Epithelial cell of proximal tubule (primary cell): ENCODE data around the gene DAO. TPM values are rescaled to one million over a fixed set of nuclear protein-coding genes. Genes with fewer than 3 reads are reported as not detected.
"Not testable (repeated sequence)": the region's sequence is repeated elsewhere in the genome, so short reads cannot be mapped to it uniquely, and the experiment has no call there.

Experiments used
- DNase-seq: peaks from one replicate; pipeline ENCODE4 v3.0.0-alpha.2; 2011; ENCODE audit warnings: low read depth
- H3K4me3 ChIP-seq: 2 replicates; pipeline ENCODE4 v1.5.1; 2011; ENCODE audit warnings: low read depth, mild to moderate bottlenecking, low read length
- total RNA-seq: library from RNA; depleted of rRNA; stranded (reverse); fragments of >200 nt; gene quantifications from 2 replicates; pipeline ENCODE4 v1.2.3, GENCODE V29; 2015
- TF ChIP-seq, protein P1 (sequence below): conservative IDR thresholded peaks from 2 replicates; pipeline ENCODE4 v1.5.1; 2012; ENCODE audit warnings: low read depth, mild to moderate bottlenecking, low read length

DAO gene
- total RNA-seq, 1 donor from 2014 or later: not detected

DNA sequence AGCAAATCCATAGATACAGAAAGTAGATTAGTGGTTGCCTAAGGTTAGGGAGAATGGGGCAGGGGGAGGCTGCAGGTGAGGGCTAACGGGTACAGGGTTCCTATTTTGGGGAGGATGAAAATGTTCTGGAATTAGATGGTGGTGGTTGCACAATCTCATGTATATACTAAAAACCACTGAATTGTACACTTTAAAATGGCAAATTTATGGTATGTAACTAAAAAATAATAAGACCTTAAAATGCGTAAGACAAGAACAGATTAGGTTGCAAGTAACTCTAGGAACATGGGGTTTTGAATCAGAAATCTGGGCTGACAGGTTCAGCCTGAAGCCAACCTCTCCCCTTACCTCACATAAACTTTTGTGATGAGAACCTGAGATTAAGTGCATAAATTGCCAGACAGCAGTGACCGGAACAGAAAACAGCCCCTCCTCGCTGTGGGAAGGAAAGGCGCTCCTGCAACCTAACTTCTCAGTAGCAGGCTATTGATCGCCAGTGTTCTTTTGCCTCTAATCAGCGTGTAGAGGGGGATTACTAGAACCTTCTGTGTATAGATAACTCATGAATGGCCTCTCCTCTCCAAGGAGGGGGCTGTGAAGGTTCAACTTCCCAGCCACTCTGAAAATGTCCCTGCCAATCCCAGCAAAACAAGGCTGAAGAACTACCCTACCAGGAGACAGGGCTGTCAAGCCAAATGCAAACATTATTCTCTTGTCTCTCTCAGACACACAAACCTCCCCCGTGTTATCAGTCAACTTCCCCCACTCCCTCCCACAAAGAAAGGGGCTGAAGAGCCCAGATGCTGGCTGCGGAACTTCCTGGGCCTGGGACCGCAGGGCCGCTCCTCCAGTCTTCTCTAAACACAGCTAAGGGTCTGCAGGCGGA, 24.4 kb upstream of the DAO start:
- DNase-seq: no peak
- TF ChIP-seq, protein P1, sequence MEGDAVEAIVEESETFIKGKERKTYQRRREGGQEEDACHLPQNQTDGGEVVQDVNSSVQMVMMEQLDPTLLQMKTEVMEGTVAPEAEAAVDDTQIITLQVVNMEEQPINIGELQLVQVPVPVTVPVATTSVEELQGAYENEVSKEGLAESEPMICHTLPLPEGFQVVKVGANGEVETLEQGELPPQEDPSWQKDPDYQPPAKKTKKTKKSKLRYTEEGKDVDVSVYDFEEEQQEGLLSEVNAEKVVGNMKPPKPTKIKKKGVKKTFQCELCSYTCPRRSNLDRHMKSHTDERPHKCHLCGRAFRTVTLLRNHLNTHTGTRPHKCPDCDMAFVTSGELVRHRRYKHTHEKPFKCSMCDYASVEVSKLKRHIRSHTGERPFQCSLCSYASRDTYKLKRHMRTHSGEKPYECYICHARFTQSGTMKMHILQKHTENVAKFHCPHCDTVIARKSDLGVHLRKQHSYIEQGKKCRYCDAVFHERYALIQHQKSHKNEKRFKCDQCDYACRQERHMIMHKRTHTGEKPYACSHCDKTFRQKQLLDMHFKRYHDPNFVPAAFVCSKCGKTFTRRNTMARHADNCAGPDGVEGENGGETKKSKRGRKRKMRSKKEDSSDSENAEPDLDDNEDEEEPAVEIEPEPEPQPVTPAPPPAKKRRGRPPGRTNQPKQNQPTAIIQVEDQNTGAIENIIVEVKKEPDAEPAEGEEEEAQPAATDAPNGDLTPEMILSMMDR: no peak
- H3K4me3 ChIP-seq: peak overlapping the region; percentile 98

DNA sequence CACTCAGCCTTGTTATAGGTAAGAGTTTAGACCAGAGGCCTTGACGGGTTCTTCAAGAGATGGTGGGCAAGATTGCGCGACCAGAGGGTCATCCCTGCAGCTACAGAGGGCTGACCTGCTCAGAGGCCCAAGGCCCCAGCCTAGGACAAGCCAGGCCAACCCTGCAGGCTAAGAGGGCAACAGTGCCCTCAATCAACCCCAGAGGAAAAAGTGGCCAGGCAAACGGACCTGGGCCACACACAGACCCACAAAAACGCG, 23.8 kb upstream of the DAO start:
- DNase-seq: no peak
- peak overlapping the region; percentile 98 for H3K4me3 ChIP-seq
- TF ChIP-seq, protein P1: no peak

DNA sequence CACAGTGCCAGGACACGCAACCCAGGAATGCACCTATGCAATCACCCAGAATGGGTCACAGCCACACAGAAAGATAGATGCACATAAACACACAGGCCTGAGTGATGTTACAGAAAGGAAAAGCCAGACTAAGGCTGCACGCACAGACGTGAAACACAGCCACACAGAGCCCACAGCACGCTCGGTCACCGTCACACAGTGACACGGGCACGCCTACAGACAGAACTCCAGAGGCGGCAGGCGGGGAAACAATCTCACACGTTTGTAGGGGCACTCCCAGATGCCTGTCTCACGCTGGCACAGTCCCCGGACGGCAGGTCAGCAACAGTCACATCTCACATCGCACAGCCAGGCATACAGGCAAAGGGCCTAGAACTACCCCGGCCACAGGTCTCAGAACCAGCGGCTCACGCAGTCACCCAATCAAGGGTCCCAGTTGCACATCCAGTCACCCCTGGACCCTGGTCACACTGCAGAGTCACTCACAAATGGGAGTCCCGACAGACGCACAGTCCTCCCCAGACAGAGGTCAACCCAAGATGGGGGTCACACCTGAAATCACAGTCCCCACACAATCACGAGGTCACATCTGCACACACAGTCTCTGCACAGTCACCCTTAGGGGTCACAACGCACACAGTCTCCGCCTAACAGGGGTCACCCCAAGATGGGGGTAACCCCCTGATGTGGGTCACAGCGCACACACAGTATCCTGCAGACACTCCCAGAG, 23.3 kb upstream of the DAO start:
- DNase-seq: no peak
- H3K4me3 ChIP-seq: peak overlapping the region; percentile 98
- TF ChIP-seq, protein P1: no peak

DNA sequence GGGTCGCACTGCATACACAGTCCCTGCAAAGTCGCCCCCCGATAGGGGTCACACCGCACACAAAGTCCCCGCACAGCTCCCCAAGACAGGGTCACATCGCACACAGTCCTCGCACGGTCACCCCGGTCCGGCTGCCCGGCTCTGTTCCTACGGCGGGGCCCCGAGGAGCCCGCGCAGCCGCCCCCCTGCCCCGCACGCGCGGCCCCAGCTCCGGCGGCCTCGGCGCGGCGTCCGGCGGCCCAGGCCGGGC, 22.8 kb upstream of the DAO start:
- no peak for DNase-seq
- H3K4me3 ChIP-seq: peak overlapping the region; percentile 98
- TF ChIP-seq, protein P1: no peak

DNA sequence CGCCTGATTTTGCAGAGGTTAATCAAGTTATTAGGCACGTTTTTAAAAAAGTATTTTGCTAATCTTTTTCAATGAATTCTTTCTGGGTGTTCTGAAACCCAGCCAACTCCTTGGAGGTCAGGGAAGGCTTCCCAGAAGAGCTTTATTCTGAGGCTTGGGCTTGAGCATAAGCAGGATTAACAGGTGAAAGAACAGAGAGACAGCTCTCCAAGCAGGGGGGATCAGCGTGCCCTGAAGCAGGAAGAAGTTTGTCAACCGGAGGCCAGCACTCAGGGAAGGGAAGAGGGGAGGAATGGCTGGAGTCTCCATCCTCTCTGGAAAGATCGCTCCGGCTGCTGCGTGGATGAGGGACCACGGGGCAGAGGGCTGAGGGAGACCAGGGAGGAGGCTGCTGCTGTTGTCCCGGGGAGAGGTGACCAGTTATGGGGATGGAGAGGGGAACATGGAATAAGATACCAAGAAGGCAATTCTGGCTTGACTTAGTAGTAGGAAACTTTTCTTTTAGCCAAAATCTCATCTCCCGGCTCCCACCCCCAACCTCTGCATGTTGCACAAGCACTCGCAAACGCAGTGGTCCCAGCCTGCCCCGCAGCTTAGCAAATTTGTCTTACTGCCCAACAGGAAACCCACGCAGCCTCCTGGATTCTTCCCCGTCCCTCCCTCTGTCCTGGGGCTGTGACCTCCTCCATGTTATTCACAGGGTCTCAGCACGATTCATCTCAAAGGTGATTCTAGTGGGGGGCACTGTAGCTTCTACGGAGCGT, 21.4 kb upstream of the DAO start:
- H3K4me3 ChIP-seq: peak overlapping the region; percentile 58
- DNase-seq: no peak
- TF ChIP-seq, protein P1: no peak

DNA sequence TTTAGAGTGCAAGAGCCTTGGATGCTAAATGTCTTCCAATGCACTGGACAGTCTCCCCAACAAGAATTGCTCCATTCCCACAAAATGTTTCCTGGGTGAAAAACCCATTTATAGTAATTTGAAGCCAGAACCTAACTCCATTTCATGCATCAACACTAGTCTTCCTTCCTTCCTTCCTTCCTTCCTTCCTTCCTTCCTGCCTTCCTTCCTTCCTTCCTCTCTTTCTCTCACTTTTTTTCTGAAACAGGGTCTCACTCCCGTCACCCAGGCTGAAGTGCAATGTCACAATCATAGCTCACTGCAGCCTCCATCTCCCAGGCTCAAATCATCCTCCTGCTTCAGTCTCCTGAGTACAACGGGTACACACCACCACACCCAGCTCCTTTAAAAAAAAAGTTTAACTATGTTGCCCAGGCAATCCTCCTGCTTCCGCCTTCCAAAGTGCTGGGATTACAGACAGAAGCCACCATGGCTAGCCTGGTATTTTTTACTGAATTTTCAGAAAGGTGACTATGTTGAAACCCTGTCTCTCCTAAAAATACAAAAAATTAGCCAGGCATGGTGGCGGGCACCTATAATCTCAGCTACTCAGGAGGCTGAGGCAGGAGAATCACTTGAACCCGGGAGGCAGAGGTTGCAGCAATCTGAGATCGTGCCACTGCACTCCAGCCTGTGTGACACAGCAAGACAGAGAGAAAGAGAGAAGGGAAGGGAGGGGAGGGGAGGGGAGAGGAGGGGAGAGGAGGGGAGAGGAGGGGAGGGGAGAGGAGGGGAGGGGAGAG, 20.6 kb upstream of the DAO start:
- H3K4me3 ChIP-seq, DNase-seq: not testable (repeated sequence)

DNA sequence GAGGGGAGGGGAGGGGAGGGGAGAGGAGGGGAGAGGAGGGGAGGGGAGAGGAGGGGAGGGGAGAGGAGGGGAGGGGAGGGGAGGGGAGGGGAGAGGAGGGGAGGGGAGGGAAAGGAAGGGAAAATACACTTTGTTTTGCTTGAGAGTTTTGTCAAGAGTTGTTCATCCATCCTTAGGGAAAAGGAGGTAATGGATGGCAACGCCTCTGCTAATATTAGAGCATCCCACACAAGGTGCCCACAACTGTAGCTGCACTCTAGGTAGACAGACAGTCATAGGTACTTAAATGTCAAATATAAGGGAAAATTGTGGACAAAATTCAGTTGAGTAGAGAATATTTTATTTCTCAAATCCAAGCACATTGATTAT, 20.0 kb upstream of the DAO start:
- TF ChIP-seq, protein P1: no peak
- DNase-seq: no peak
- H3K4me3 ChIP-seq: no peak overlapping the region
